CD4-positive, alpha-beta T cell treated with Interleukin-6 at 100 ng/mL for 8 hours (primary cell): ENCODE data around the gene PLD2.
"Not testable (repeated sequence)": the region's sequence is repeated elsewhere in the genome, so short reads cannot be mapped to it uniquely, and the experiment has no call there.

Experiments
- DNase-seq: peaks from one replicate; pipeline ENCODE4 v3.0.0-alpha.2; 2020; ENCODE audit warnings: mixed read lengths, low spot score

Gene PLD2

GRCh38 chr17:4789951-4790704, 16.8 kb upstream of the PLD2 start:
- DNase-seq = peak; percentile 80

- no peak for DNase-seq
Observed at GRCh38 chr17:4790705-4791088, 16.3 kb upstream of the PLD2 start.

GRCh38 chr17:4795168-4795567, 11.8 kb upstream of the PLD2 start:
- no peak for DNase-seq

- no peak for DNase-seq
Observed at GRCh38 chr17:4796552-4796920, 10.4 kb upstream of the PLD2 start.

DNA sequence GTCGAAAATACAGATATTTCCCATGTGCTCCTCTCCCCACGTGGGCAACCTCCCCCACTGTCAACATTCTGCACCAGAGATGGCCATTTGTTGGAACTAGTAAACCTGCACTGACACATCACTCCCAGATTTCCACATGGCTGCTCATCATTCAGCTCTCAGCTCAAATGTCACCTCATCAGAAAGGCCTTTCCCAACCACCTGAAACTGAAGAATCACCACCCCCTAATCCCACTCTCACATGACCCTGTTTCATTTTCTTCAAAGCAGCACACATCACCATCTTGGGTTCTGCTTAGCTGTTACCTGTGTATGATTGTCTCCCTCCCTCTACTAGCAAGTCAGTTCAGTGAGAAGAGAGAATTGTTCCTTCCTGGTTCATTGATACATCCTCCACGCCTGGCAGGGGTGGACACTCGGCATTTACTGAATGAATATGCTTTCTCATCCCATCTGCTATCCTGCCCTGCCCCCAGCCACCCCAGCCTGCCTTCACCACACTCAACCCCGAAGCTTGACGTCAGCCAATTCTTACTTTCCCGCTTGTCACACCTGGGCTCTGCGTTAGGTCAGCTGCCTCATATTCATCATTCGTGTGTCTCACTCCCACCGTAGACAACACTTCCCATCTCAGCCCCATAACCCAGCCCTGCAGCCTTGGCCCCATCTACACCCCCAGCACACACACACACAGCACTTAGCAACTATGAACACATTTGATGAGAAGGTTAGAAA, 6.3 kb upstream of the PLD2 start:
- no peak for DNase-seq

- no peak for DNase-seq
Observed at GRCh38 chr17:4802228-4802627, 4.7 kb upstream of the PLD2 start, which contains the start of gene C17orf114. TSS of gene C17orf114 (minus strand) at chr17:4802328.

DNA sequence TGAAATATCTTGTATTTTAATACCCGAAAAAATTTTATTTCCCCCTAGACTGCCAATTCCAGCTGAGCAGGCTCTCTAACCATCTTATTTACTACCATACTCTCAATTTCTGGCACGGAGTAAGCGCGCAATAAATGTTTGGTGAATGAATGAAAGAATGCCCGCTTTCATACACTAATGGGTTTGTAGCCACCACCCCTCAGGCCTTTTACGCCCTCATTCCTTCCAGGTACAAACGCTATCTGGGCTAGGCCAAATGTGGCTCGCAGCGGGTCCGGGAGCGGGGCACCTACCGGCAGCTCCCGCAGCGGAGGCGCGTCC, 536 bp upstream of the PLD2 start:
- DNase-seq = no peak

GRCh38 chr17:4807605-4808377, 839 bp downstream of the PLD2 start:
- no peak for DNase-seq

DNA sequence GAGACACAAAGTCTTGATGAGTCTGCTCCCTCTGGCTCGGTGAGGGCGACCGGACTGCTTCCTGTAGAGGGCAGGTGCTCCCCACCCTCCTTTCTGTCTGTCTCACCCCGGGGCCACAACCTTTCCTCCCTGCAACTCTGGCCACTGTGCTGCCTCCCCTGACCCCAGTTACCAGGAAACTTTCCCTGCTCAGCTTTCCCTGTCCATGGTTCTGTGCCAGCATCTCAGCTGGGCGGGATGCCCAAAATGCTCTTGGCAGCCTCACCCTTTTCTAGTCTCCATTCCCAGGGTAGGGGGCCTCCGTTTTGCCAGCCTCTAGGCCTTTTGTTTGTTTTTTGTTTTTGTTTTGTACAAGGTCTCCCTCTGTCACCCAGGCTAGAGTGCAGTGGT, 1.4 kb downstream of the PLD2 start:
- DNase-seq = no peak

GRCh38 chr17:4810696-4811290, 3.8 kb downstream of the PLD2 start:
- DNase-seq = no peak

DNA sequence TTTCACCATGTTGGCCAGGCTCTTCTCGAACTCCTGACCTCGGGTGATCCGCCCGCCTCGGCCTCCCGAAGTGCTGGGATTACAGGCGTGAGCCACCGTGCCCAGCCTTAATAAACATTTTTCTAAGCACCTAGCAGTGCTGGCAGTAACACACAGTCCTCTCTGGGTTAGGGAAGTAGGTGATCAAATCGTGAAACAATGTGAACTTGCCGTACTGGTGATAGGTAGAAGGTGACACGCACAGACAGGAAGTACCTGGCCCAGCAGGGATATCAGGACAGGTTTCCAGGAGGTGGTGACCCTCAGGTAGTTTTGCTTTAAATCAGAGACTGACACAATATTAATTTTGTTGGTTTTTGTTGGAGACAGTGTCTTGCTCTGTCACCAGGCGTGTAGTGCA, 4.5 kb downstream of the PLD2 start:
- DNase-seq = no peak

GRCh38 chr17:4812690-4813089, 5.7 kb downstream of the PLD2 start:
- no peak for DNase-seq

DNA sequence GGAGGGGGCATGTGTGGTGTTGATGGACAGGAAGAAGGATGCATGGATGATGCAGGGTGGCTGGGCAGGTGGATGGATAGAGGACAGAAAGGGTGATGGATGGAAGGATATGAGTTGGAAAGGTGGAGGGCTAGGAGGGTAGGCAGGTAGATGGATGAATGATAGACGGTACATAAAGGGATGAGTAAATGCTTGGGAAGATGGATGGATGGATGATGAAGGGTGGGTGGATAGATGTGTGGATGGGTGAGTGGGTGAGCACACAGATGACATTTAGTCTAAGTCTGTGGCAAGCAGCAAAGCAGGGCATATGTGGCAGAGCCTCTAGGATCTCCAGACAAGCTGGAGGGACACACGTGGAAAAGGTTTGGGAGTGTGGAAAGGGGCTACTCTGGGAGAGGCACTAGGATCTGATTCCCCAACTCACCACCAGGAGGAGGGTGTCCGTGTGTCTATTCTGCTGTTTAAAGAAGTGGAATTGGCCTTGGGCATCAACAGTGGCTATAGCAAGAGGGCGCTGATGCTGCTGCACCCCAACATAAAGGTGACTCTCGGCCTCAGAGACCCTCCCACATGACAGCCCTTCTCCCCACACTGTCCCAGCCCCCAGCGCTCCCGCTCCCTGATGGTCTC, 8.2 kb downstream of the PLD2 start:
- DNase-seq = no peak

GRCh38 chr17:4816826-4817225, 9.9 kb downstream of the PLD2 start:
- no peak for DNase-seq

- DNase-seq = no peak
Observed at GRCh38 chr17:4818276-4818675, 11.3 kb downstream of the PLD2 start.

DNA sequence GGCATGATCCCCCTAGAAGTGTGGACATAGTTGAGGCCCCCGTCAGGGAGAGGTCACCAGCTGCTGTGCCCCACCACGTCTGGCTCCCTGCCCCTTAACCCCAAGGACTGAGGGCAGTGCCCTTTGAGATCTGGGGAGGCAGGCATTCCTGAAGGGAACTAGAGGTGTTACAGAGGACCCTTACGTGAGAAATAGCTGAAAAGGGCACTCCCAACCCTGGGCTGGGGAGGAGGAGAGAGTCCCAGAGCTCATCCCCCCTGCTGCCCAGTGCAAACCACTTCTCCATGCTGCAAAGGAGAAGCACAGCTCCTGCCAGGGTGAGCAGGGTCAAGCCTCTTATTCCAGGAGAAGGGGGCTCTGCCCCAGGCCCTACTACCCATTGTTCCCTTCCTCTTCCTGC, 15.9 kb downstream of the PLD2 start:
- no peak for DNase-seq

DNA sequence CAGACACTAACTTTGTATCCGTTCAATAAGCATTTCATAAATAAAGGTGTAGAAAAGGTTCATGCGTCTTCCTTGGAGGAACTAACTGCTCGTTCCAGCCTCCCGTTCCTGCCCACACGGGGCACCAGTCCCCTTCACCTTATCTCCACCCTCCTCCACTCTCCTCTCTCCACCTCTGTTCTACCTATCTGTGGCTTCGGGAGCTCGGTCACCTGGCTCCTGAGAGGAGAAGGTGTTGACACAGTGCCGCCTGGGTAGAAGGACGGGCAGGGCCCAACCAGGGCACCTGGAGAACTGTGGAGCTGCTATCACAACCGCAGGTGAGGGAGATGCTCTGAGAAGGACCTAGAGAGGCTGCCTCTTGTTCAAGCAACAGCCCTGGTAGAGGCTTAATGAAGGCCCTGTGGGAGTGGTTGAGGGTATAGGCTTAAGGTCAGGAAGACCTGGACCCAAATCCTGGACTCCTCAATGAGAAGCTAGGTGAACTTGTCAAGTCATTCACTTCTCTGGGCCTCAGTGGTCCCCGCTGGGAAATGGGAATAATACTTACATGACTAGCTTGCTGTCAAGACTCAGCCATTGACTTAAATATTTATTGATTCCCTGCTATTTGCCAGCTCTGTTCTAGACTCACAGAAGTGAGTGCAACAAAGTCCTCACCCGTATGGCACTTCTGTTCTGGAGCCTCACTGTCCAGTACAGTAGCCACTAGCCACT, 16.6 kb downstream of the PLD2 start:
- DNase-seq = no peak

DNA sequence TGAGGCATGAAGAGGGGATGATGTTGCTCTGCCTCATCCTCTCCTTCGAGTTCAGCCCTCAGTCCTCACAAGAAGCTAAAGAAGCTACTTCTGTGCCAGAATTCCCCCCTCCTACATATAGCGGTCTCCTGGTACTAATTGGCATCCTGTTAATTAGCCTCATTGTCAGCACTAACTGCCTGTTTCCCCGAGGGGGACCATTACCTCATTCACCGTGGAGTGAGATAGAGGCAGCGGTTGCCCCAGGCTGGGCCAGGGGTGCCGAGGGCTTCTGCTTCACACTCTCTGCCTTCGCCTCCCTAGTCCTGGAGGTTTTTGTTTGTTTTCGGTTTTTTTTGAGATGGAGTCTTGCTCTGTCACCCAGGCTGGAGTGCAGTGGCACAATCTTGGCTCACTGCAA, 20.4 kb downstream of the PLD2 start:
- DNase-seq = no peak

GRCh38 chr17:4832829-4833177, 25.9 kb downstream of the PLD2 start:
- not testable (repeated sequence) for DNase-seq

DNA sequence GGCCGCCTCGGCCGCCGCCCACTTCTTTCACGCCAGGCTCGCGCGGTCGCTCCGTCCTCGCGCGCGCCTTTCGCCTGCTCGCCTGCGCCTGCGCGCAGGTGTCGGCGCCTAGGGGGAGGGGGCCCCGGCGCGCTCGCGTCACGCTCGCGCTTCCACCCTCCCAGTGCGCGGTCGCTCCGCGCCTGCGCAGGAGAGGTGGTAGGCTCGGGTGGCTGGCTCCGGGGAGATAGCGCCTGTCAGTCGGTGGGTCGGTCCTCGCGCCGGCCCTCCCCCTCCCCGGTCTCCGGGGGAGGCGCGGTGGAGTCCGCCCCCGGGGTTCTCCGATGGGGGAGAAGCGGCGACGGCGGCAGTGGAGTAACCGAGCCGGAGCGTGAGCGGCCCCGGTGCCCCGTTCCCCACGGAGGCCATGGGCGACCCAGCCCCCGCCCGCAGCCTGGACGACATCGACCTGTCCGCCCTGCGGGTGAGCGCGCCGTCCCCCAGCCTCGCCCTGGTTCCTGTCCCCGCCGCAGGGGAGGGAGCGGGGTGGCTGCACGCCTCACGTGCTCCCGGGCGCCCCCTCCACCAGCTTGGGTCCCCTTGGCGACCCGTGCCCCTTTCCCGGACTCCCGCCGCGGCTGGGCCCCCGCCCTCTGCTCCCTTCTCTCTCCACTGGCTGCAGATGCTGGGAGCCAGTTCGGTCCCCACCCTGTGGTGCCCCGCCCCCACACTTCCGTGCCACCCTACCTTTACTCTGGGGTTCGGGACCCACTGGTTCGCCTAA, 26.4 kb downstream of the PLD2 start, which contains the start of gene MINK1:
Gene MINK1 (plus strand): TSS at position 163 of the 763 bp plus-strand sequence. CDS start 244 bp downstream, at position 407.
- peak; percentile 90 for DNase-seq
